Common myeloid progenitor, CD34-positive (primary cell): ENCODE results near the gene BUD23.
"Not testable (repeated sequence)": the region's sequence is repeated elsewhere in the genome, so short reads cannot be mapped to it uniquely, and the experiment has no call there.

ENCODE experiments used
- CTCF ChIA-PET: fragments of 350-600 bp; sonication (Branson Sonifier 250); formaldehyde crosslinking; loops from one replicate; lab custom pipeline; 2021; ENCODE audit warnings: antibody characterized with exemption; lab: Charles Lee
- POLR2A ChIA-PET: fragments of 350-600 bp; sonication (Branson Sonifier 250); formaldehyde crosslinking; loops from one replicate; lab custom pipeline; 2021; ENCODE audit warnings: antibody characterized with exemption; lab: Charles Lee
- DNase-seq, 3 donors: peaks; one replicate each; pipeline versions ENCODE4 v3.0.0 to v3.0.0-alpha.2; 2013
- H3K27ac ChIP-seq, 2 experiments: 1 replicate in 1 of 2; 2 replicates in 1 of 2; pipeline ENCODE4 v1.7.0; 2013; ENCODE audit warnings: inconsistent platforms in 2 of 2, low read length in 2 of 2, mild to moderate bottlenecking in 2 of 2, low read depth in 1 of 2, moderate library complexity in 1 of 2; ENCODE audit not compliant: severe bottlenecking in 2 of 2, insufficient read depth in 1 of 2, poor library complexity in 1 of 2
- H3K27me3 ChIP-seq, 5 experiments: replicated peaks in 2 of 5; 1 replicate in 3 of 5; 2 replicates in 2 of 5; pipeline versions ENCODE4 v1.6.1 to v1.7.0; 2013; ENCODE audit warnings: low read length in 4 of 5, mild to moderate bottlenecking in 2 of 5, moderate library complexity in 2 of 5, inconsistent platforms in 1 of 5; ENCODE audit not compliant: insufficient read depth in 5 of 5, control insufficient read depth in 4 of 5
- H3K36me3 ChIP-seq, 4 experiments: 1 replicate in 2 of 4; 2 replicates in 2 of 4; pipeline versions ENCODE4 v1.6.1 to v1.7.0; 2013; ENCODE audit warnings: low read length in 3 of 4, control low read depth in 1 of 4, mild to moderate bottlenecking in 1 of 4; ENCODE audit not compliant: control insufficient read depth in 4 of 4, insufficient read depth in 4 of 4
- H3K4me1 ChIP-seq, 4 experiments: 1 replicate in 3 of 4; 2 replicates in 1 of 4; pipeline versions ENCODE4 v1.6.1 to v1.7.1; 2013; ENCODE audit warnings: low read length in 3 of 4, mild to moderate bottlenecking in 3 of 4, control low read depth in 1 of 4, inconsistent platforms in 1 of 4, moderate library complexity in 1 of 4; ENCODE audit not compliant: control insufficient read depth in 4 of 4, insufficient read depth in 4 of 4; ENCODE audit errors: control extremely low read depth in 1 of 4
- H3K4me3 ChIP-seq, 7 experiments: 1 replicate in 4 of 7; 2 replicates in 3 of 7; pipeline versions ENCODE4 v1.5.1 to v1.7.0; 2013; ENCODE audit warnings: mild to moderate bottlenecking in 7 of 7, low read length in 6 of 7, moderate library complexity in 6 of 7, inconsistent platforms in 2 of 7, low read depth in 2 of 7, control low read depth in 1 of 7; ENCODE audit not compliant: insufficient read depth in 4 of 7, control insufficient read depth in 1 of 7; ENCODE audit errors: extremely low read depth in 1 of 7
- H3K9me3 ChIP-seq, 5 experiments: 1 replicate in 4 of 5; 2 replicates in 1 of 5; pipeline versions ENCODE4 v1.6.1 to v1.7.1; 2013; ENCODE audit warnings: low read length in 4 of 5, mild to moderate bottlenecking in 2 of 5, inconsistent platforms in 1 of 5, low read depth in 1 of 5, moderate library complexity in 1 of 5; ENCODE audit not compliant: control insufficient read depth in 4 of 5, insufficient read depth in 2 of 5; ENCODE audit errors: control extremely low read depth in 1 of 5
- WGBS: methylation state at CpG from one replicate; pipeline ENCODE4 v1.1.5; 2013; ENCODE audit not compliant: insufficient coverage; 5-methylcytosine and 5-hydroxymethylcytosine counted together

Gene BUD23

GRCh38 chr7:73674468-73675124 is 8.8 kb upstream of the BUD23 start:
- Histone ChIP-seq H3K4me3 (no peak overlapping the region), H3K36me3 (peaks cover 0 to 14% (median 6%) of the 10 kb centered on the region in 4 experiments), H3K27me3 (peaks cover 0 to 51% (median 20%) of the 10 kb centered on the region in 5 experiments), H3K4me1 (no peaks in the 10 kb centered on the region), H3K9me3 (no peaks in the 10 kb centered on the region), H3K27ac (no peak overlapping the region)
- POLR2A ChIA-PET: interaction anchor here (0.5 to 0.6 kb wide), 2 partner anchors 21 to 279 kb away, joined by 3 read pairs; no protein-coding TSS in a partner anchor
- CTCF ChIA-PET: interaction anchor here (0.9 to 1.0 kb wide), 2 partner anchors 28 to 29 kb away, joined by 3 read pairs; no protein-coding TSS in a partner anchor
- DNase-seq: no peak
- WGBS: 100% methylated on average over 1 of the region's 1 CpG

- DNase-seq, H3K4me3 ChIP-seq, H3K27ac ChIP-seq, H3K9me3 ChIP-seq, POLR2A ChIA-PET, H3K4me1 ChIP-seq: not testable (repeated sequence)
- WGBS: 88% methylated on average over 8 of the region's 9 CpGs
- H3K36me3 ChIP-seq: peaks cover 2 to 19% (median 9%) of the 10 kb centered on the region in 4 experiments
- peaks cover 0 to 37% (median 17%) of the 10 kb centered on the region in 5 experiments for H3K27me3 ChIP-seq
- CTCF ChIA-PET: interaction anchor here (1.3 kb wide), 1 partner anchor 32 kb away, joined by 3 read pairs; no protein-coding TSS in a partner anchor
Observed at GRCh38 chr7:73676062-73676461, 7.3 kb upstream of the BUD23 start.

DNA sequence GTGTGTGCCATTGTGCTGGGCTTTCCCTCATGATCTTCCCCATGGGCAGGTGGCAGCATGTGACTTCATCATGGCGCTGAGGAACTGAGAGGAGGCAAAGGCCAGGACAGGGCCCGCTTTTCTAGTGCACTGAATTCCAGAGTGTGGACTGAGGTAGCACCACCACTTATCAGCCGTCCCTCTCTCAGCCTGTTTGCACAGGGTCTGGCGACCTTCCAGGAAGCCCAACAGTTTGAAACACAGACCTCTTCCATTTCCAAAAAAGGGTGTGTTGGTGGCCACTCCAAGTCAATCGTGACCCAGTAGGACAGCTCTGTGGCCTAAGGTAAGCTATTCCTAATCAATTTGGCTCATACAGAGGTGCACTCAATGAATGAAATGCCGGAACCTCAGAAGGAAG is 4.5 kb upstream of the BUD23 start:
- POLR2A ChIA-PET: no interaction called here
- peaks cover 5 to 21% (median 16%) of the 10 kb centered on the region in 4 experiments for H3K4me1 ChIP-seq
- no peak for DNase-seq
- CTCF ChIA-PET: interaction anchor here (0.8 to 2.2 kb wide), 3 partner anchors 10 to 46 kb away, joined by 3 to 5 read pairs (median 4); no protein-coding TSS in a partner anchor
- WGBS: 94% methylated on average over 4 of the region's 6 CpGs
- H3K27me3 ChIP-seq: peaks cover 0 to 11% (median 7%) of the 10 kb centered on the region in 5 experiments
- H3K9me3 ChIP-seq: no peaks in the 10 kb centered on the region
- no peak overlapping the region for H3K4me3 ChIP-seq
- no peak overlapping the region for H3K27ac ChIP-seq
- peaks cover 2 to 21% (median 10%) of the 10 kb centered on the region in 4 experiments for H3K36me3 ChIP-seq

- H3K4me3 ChIP-seq: no peak overlapping the region
- CTCF ChIA-PET: no interaction called here
- WGBS: 71% methylated on average over 2 of the region's 2 CpGs
Observed at GRCh38 chr7:73679709-73680108, 3.7 kb upstream of the BUD23 start.

GRCh38 chr7:73680501-73680900 is 2.9 kb upstream of the BUD23 start:
- ChIA-PET CTCF (no interaction called here), POLR2A (no interaction called here)
- Histone ChIP-seq H3K9me3 (no peaks in the 10 kb centered on the region), H3K27ac (no peak overlapping the region), H3K4me1 (peaks cover 5 to 26% (median 20%) of the 10 kb centered on the region in 4 experiments), H3K27me3 (peaks cover 0 to 2% (median 0%) of the 10 kb centered on the region in 5 experiments), H3K4me3 (no peak overlapping the region), H3K36me3 (peaks cover 2 to 21% (median 11%) of the 10 kb centered on the region in 4 experiments)
- no peak for DNase-seq
- 100% methylated on average over 4 of the region's 7 CpGs for WGBS

More at GRCh38 chr7:73679709-73680108, 3.7 kb upstream of the BUD23 start:
- DNase-seq: no peak
- Histone ChIP-seq H3K9me3 (no peaks in the 10 kb centered on the region), H3K27ac (no peak overlapping the region), H3K36me3 (peaks cover 2 to 21% (median 10%) of the 10 kb centered on the region in 4 experiments), H3K4me1 (peaks cover 5 to 26% (median 20%) of the 10 kb centered on the region in 4 experiments), H3K27me3 (peaks cover 0 to 7% (median 4%) of the 10 kb centered on the region in 5 experiments)
- POLR2A ChIA-PET: interaction anchor here (0.7 kb wide), 1 partner anchor 38 kb away, joined by 3 read pairs; no protein-coding TSS in a partner anchor

DNA sequence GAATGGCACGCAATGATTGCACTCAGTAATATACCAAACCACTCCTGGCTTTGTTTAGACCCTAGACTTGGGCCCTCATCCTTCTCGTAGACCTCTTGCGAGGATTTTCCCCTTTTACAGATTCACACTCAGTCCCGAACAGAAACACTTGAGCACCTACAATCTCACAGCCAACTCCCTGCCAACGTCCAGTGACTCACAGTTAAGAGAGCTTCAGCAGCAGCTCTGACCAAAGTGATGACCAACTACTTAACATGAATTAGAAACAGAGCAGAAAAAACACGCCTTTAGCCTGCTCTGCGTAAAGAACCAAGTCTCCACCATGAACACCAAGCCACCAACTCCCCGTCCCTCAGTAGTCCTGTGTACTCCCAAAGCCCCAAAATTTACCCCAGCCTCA is 2.4 kb upstream of the BUD23 start:
- no peak overlapping the region for H3K27ac ChIP-seq
- POLR2A ChIA-PET: no interaction called here
- 91% methylated on average over 7 of the region's 8 CpGs for WGBS
- H3K36me3 ChIP-seq: peaks cover 2 to 21% (median 12%) of the 10 kb centered on the region in 4 experiments
- no peaks in the 10 kb centered on the region for H3K9me3 ChIP-seq
- DNase-seq: no peak
- CTCF ChIA-PET: no interaction called here
- peaks cover 5 to 26% (median 20%) of the 10 kb centered on the region in 4 experiments for H3K4me1 ChIP-seq
- H3K27me3 ChIP-seq: no peaks in the 10 kb centered on the region
- H3K4me3 ChIP-seq: no peak overlapping the region

GRCh38 chr7:73682745-73683055 is 697 bp upstream of the BUD23 start:
- peak overlapping the region; percentile 40 to 88 for H3K27ac ChIP-seq
- peak overlapping the region; percentile 74 to 99 (median 97) for H3K4me3 ChIP-seq
- WGBS: 1% methylated on average over 31 of the region's 33 CpGs
- peaks cover 2 to 34% (median 22%) of the 10 kb centered on the region in 4 experiments for H3K36me3 ChIP-seq
- ChIA-PET CTCF (no interaction called here), POLR2A (no interaction called here)
- H3K9me3 ChIP-seq: no peaks in the 10 kb centered on the region
- DNase-seq: no peak
- peaks cover 5 to 26% (median 20%) of the 10 kb centered on the region in 4 experiments for H3K4me1 ChIP-seq
- no peaks in the 10 kb centered on the region for H3K27me3 ChIP-seq
